GM23248 (cell line): Measurements from ENCODE around the gene OR14J1. TPM values are rescaled to one million over a fixed set of nuclear protein-coding genes. Genes with fewer than 3 reads are reported as not detected.
"Not testable (repeated sequence)": the region's sequence is repeated elsewhere in the genome, so short reads cannot be mapped to it uniquely, and the experiment has no call there.

Source experiments
- DNase-seq: peaks from one replicate; pipeline ENCODE4 v3.0.0-alpha.2; 2015
- H2AFZ ChIP-seq: fragments of 200-600 bp; sonication (generic); 2 replicates; pipeline ENCODE4 v1.6.1; 2016; ENCODE audit warnings: antibody characterized with exemption
- H3F3A ChIP-seq: fragments of 200-600 bp; sonication (generic); 2 replicates; pipeline ENCODE4 v1.6.1; 2016; ENCODE audit warnings: mild to moderate bottlenecking, antibody characterized with exemption, mixed run types; ENCODE audit not compliant: insufficient read depth
- H3K27ac ChIP-seq: fragments of 200-600 bp; sonication (generic); 2 replicates; pipeline ENCODE4 v1.5.1; 2016; ENCODE audit warnings: mild to moderate bottlenecking
- H3K27me3 ChIP-seq: fragments of 200-600 bp; sonication (generic); replicated peaks from 2 replicates; pipeline ENCODE4 v1.6.1; 2016; ENCODE audit warnings: mild to moderate bottlenecking; ENCODE audit not compliant: insufficient read depth
- H3K36me3 ChIP-seq: fragments of 200-600 bp; sonication (generic); 2 replicates; pipeline ENCODE4 v1.6.1; 2016; ENCODE audit warnings: low read depth, mild to moderate bottlenecking
- H3K4me1 ChIP-seq: fragments of 200-600 bp; sonication (generic); 2 replicates; pipeline ENCODE4 v1.6.1; 2016; ENCODE audit warnings: mild to moderate bottlenecking; ENCODE audit not compliant: insufficient read depth
- H3K4me2 ChIP-seq: fragments of 200-600 bp; sonication (generic); one replicate; pipeline ENCODE4 v1.6.1; 2016; ENCODE audit warnings: mild to moderate bottlenecking; ENCODE audit not compliant: unreplicated experiment
- H3K4me3 ChIP-seq: fragments of 200-600 bp; sonication (generic); 2 replicates; pipeline ENCODE4 v1.5.1; 2016; ENCODE audit warnings: mild to moderate bottlenecking
- H3K79me2 ChIP-seq: fragments of 200-600 bp; sonication (generic); 2 replicates; pipeline ENCODE4 v1.6.1; 2016; ENCODE audit warnings: mild to moderate bottlenecking; ENCODE audit not compliant: insufficient read depth
- H3K9ac ChIP-seq: fragments of 200-600 bp; sonication (generic); 2 replicates; pipeline ENCODE4 v1.6.1; 2016; ENCODE audit warnings: mild to moderate bottlenecking
- H3K9me2 ChIP-seq: fragments of 200-600 bp; sonication (generic); 2 replicates; pipeline ENCODE4 v1.6.1; 2016; ENCODE audit warnings: mixed run types, mild to moderate bottlenecking, moderate library complexity; ENCODE audit not compliant: insufficient read depth
- H3K9me3 ChIP-seq: fragments of 200-600 bp; sonication (generic); one replicate; pipeline ENCODE4 v1.6.1; 2017; ENCODE audit warnings: low read depth
- H4K20me1 ChIP-seq: fragments of 200-600 bp; sonication (generic); 2 replicates; pipeline ENCODE4 v1.6.0; 2016; ENCODE audit not compliant: insufficient read depth
- EZH2 ChIP-seq: fragments of 200-600 bp; sonication (generic); IDR thresholded peaks from 2 replicates; pipeline ENCODE4 v1.6.1; 2018; ENCODE audit warnings: antibody characterized with exemption, mild to moderate bottlenecking; ENCODE audit not compliant: insufficient read depth, poor library complexity, severe bottlenecking
- EZH2phosphoT487 ChIP-seq: fragments of 200-600 bp; sonication (generic); IDR thresholded peaks from 2 replicates; pipeline ENCODE4 v1.6.1; 2018; ENCODE audit warnings: antibody characterized with exemption, moderate library complexity, mild to moderate bottlenecking, low read depth; ENCODE audit not compliant: insufficient read depth
- WGBS, 2 experiments: methylation state at CpG; one replicate each; pipeline ENCODE4 v1.1.6; 2015 to 2017; ENCODE audit warnings: low lambda C conversion rate in 2 of 2, low coverage in 1 of 2; ENCODE audit errors: missing lambda C conversion rate in 2 of 2; 5-methylcytosine and 5-hydroxymethylcytosine counted together
- in situ Hi-C: fragments of 300-500 bp; cut with MboI; formaldehyde crosslinking; loops from 2 replicates; pipeline ENCODE4 v1.15.0; 2020
- polyA plus RNA-seq: library from polyadenylated mRNA; unstranded; fragments of >200 nt; fragmentation: Nextera tagmentation; extraction: Ambion mirVana; gene quantifications from 2 replicates; pipeline ENCODE4 v1.2.1, GENCODE V29; 2016
- total RNA-seq: library from RNA; depleted of rRNA; stranded (reverse); fragments of >200 nt; shearing (Covaris generic); gene quantifications from 2 replicates; pipeline ENCODE4 v1.2.3, GENCODE V29; 2014

The OR14J1 gene
- total and polyA plus RNA-seq, 2 experiments from 2014 or later = not detected

DNA sequence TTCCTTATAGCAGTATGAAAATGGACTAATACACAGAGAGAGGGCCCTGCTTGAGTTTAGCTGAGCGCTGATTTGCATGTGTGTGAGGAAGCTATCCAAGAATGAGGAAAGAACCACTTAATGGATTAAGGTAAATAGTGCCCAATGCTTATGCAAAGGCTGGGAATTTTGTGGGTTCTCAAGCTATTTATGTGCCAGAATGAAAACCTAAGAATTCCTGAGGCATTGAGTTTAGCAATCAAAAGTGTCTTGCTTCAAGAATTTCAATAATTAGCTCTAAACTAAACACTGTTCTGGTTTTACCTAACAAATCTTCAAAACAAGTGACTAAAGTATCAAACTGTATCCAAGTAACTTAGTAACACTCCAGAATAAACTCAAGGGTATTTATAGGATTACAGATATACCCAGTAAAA, 7.0 kb upstream of the OR14J1 start:
- no peak for DNase-seq
- no peak overlapping the region for H3K4me3 ChIP-seq
- in situ Hi-C loops = no loop called here
- no peaks in the 10 kb centered on the region for H4K20me1 ChIP-seq
- H3K27me3 ChIP-seq = no peaks in the 10 kb centered on the region
- no peaks in the 10 kb centered on the region for H3K36me3 ChIP-seq
- H3K4me1 ChIP-seq = no peaks in the 10 kb centered on the region
- no peak overlapping the region for H3K9ac ChIP-seq
- no peaks in the 10 kb centered on the region for H3K9me2 ChIP-seq
- 44 to 47% methylated on average over 1 of the region's 1 CpG for WGBS, 2 experiments
- no peak overlapping the region for H2AFZ ChIP-seq
- no peaks in the 10 kb centered on the region for H3K79me2 ChIP-seq
- H3F3A ChIP-seq = no peaks in the 10 kb centered on the region
- TF ChIP-seq EZH2 = no peak
- no peak for TF ChIP-seq EZH2phosphoT487
- no peaks in the 10 kb centered on the region for H3K9me3 ChIP-seq
- no peak overlapping the region for H3K27ac ChIP-seq
- H3K4me2 ChIP-seq = no peak overlapping the region

DNA sequence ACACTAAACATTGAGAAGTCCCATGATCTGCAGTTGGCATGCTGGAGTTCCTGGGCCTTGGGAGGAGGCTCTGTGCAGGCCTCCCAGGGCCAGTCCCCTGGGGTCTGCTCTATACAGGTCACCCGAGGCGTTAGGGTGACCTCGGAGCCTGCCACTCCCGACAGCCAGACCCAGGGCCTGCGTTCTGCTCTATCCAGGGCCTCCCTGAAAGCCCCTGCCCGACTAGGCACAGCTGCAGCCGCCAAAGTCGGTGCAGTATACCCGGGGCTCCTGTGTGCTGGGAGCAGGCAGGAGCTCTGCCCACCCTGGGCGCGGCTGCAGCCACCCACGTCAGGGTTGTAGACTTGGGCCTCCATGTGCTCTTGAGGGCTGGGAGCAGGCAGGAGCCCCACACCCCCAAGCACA, 6.3 kb upstream of the OR14J1 start:
- no peak for DNase-seq
- no peak overlapping the region for H3K4me2 ChIP-seq
- no peaks in the 10 kb centered on the region for H3F3A ChIP-seq
- no peaks in the 10 kb centered on the region for H3K79me2 ChIP-seq
- no peaks in the 10 kb centered on the region for H3K9me2 ChIP-seq
- no peaks in the 10 kb centered on the region for H4K20me1 ChIP-seq
- no peaks in the 10 kb centered on the region for H3K4me1 ChIP-seq
- 22 to 28% methylated on average over 12 of the region's 12 CpGs for WGBS, 2 experiments
- H3K36me3 ChIP-seq = no peaks in the 10 kb centered on the region
- H3K9me3 ChIP-seq = no peaks in the 10 kb centered on the region
- H3K9ac ChIP-seq = no peak overlapping the region
- H3K27me3 ChIP-seq = no peaks in the 10 kb centered on the region
- no peak overlapping the region for H3K4me3 ChIP-seq
- no peak overlapping the region for H3K27ac ChIP-seq
- H2AFZ ChIP-seq = no peak overlapping the region
- no peak for TF ChIP-seq EZH2phosphoT487
- no peak for TF ChIP-seq EZH2
- in situ Hi-C loops = no loop called here

DNA sequence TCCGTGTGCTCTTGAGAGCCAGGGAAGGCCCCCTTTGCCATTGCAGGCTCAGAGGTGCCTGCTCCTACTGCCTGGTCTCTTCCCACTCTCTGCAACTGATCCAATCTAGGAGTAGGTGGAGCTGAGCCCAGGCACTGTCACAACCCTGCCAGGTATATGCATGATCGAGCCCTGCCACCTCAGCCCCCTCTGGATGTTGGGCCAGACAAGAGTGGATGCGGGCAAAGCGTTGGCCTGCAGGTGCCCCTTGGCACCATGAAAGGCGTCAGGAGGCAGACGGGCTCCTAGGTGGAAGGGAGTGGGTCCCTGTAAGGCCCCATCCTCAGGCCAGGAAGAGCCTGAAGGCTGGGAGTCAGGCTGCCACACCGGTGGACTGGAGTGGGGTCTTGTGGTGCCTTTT, 5.9 kb upstream of the OR14J1 start:
- Histone ChIP-seq H4K20me1 (no peaks in the 10 kb centered on the region), H3K9me3 (no peaks in the 10 kb centered on the region), H3K79me2 (no peaks in the 10 kb centered on the region), H3K9ac (no peak overlapping the region), H3K36me3 (no peaks in the 10 kb centered on the region), H2AFZ (no peak overlapping the region), H3K27me3 (no peaks in the 10 kb centered on the region), H3K4me3 (no peak overlapping the region), H3F3A (no peaks in the 10 kb centered on the region), H3K4me2 (no peak overlapping the region), H3K4me1 (no peaks in the 10 kb centered on the region), H3K27ac (no peak overlapping the region), H3K9me2 (no peaks in the 10 kb centered on the region)
- WGBS, 2 experiments = 36 to 45% methylated on average over 7 of the region's 7 CpGs
- in situ Hi-C loops = no loop called here
- no peak for DNase-seq
- no peak for TF ChIP-seq EZH2
- TF ChIP-seq EZH2phosphoT487 = no peak

DNA sequence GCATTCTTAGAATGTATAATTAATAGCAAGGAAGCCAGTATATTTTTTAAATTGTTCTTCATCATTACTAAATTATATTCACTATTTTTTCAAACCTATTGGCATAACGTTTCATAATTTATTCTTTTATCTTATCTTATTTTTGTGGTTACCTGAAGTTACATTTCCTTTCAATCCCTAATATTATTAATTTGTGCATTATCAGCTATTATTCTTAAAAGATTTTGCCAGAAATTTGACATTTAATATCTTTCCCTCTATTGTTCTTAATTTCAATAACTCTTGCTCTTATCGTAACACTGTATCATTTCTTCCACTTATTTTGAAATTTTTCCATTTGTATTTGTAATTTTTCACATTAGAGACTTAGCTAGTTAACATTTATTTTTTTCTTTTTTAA, 18.4 kb downstream of the OR14J1 start:
- Histone ChIP-seq H3F3A (no peaks in the 10 kb centered on the region), H3K4me2 (no peak overlapping the region), H3K27me3 (no peaks in the 10 kb centered on the region), H3K4me3 (no peak overlapping the region), H2AFZ (no peak overlapping the region), H3K9me2 (no peaks in the 10 kb centered on the region), H3K36me3 (no peaks in the 10 kb centered on the region), H3K79me2 (no peaks in the 10 kb centered on the region), H4K20me1 (no peaks in the 10 kb centered on the region), H3K4me1 (no peaks in the 10 kb centered on the region), H3K9ac (no peak overlapping the region), H3K9me3 (no peaks in the 10 kb centered on the region), H3K27ac (no peak overlapping the region)
- TF ChIP-seq EZH2phosphoT487 = no peak
- no peak for TF ChIP-seq EZH2
- in situ Hi-C loops = no loop called here
- no peak for DNase-seq
- WGBS, 2 experiments = 14 to 20% methylated on average over 2 of the region's 2 CpGs

DNA sequence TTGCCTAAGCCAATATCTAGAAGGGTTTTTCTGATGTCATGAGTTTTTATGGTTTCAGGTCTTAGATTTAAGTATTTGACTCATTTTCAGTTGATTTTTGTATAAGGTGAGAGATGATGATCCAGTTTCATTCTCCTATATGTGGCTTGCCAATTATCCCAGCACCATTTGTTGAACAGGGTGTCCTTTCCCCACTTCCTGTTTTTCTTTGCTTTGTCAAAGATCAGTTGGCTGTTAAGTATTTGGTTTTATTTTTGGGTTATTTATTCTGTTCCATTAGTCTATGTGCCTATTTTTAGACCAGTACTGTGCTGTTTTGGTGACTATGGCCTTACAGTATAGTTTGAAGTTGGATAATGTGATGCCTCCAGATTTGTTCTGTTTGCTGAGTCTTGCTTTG, 21.8 kb downstream of the OR14J1 start:
- H3K9ac ChIP-seq, H3K4me3 ChIP-seq, H3K36me3 ChIP-seq, H3K9me3 ChIP-seq, H3K27me3 ChIP-seq, H3F3A ChIP-seq, DNase-seq, H3K4me2 ChIP-seq, in situ Hi-C loops, H3K4me1 ChIP-seq, H2AFZ ChIP-seq, H4K20me1 ChIP-seq, H3K9me2 ChIP-seq, H3K27ac ChIP-seq, H3K79me2 ChIP-seq: not testable (repeated sequence)
